A673 (cell line): Measurements from ENCODE around the gene GAPDH. TPM values are rescaled to one million over a fixed set of nuclear protein-coding genes. Genes with fewer than 3 reads are reported as not detected.
A peak's percentile ranks its signal among the peaks of the same experiment; 100 is the strongest.
"Not testable (repeated sequence)": the region's sequence is repeated elsewhere in the genome, so short reads cannot be mapped to it uniquely, and the experiment has no call there.

Experiments
- BruUV-seq: library from RNA; stranded (reverse); fragments of 400-500 nt; replicated peaks from 2 replicates; lab custom pipeline; 2021; lab: Mats Ljungman, UMichigan
- CTCF ChIA-PET: fragments of 300-600 bp; sonication (Branson Sonifier 250); formaldehyde crosslinking; loops from one replicate; lab custom pipeline; 2022; ENCODE audit warnings: antibody characterized with exemption; lab: Charles Lee
- POLR2A ChIA-PET: fragments of 300-600 bp; sonication (Branson Sonifier 250); formaldehyde crosslinking; loops from one replicate; lab custom pipeline; 2022; ENCODE audit warnings: antibody characterized with exemption; ENCODE audit not compliant: low non-redundant PET; lab: Charles Lee
- DNase-seq: peaks from one replicate; pipeline ENCODE4 v3.0.0-alpha.2; 2015; ENCODE audit warnings: low spot score
- H3K27ac ChIP-seq: fragments of 200-600 bp; sonication (generic); 2 replicates; pipeline ENCODE4 v1.5.1; 2016; ENCODE audit warnings: mixed run types, low read depth, mild to moderate bottlenecking, mixed read lengths, antibody characterized with exemption, low read length; ENCODE audit not compliant: poor library complexity, severe bottlenecking
- H3K27me3 ChIP-seq: fragments of 200-600 bp; sonication (generic); replicated peaks from 2 replicates; pipeline ENCODE4 v1.6.1; 2017; ENCODE audit warnings: mixed run types, low read depth, mild to moderate bottlenecking, mixed read lengths, antibody characterized with exemption, low read length; ENCODE audit not compliant: insufficient read depth, poor library complexity
- H3K36me3 ChIP-seq: fragments of 200-600 bp; sonication (generic); 2 replicates; pipeline ENCODE4 v1.6.1; 2016; ENCODE audit warnings: mixed run types, mild to moderate bottlenecking, mixed read lengths, antibody characterized with exemption, low read length; ENCODE audit not compliant: insufficient read depth, poor library complexity, severe bottlenecking
- H3K4me1 ChIP-seq: fragments of 200-600 bp; sonication (generic); 2 replicates; pipeline ENCODE4 v1.6.1; 2017; ENCODE audit warnings: mixed run types, mild to moderate bottlenecking, mixed read lengths, antibody characterized with exemption, low read length; ENCODE audit not compliant: insufficient read depth, poor library complexity, severe bottlenecking
- H3K4me3 ChIP-seq: fragments of 200-600 bp; sonication (generic); 2 replicates; pipeline ENCODE4 v1.5.1; 2016; ENCODE audit warnings: low read depth, mixed run types, mild to moderate bottlenecking, mixed read lengths, low read length; ENCODE audit not compliant: poor library complexity, severe bottlenecking
- H3K9me3 ChIP-seq: fragments of 200-600 bp; sonication (generic); 2 replicates; pipeline ENCODE4 v1.6.1; 2016; ENCODE audit warnings: mixed run types, low read depth, mild to moderate bottlenecking, mixed read lengths, antibody characterized with exemption, low read length; ENCODE audit not compliant: poor library complexity, severe bottlenecking
- EZH2 ChIP-seq: fragments of 200-600 bp; sonication (generic); IDR thresholded peaks from 2 replicates; pipeline ENCODE4 v1.6.1; 2017; ENCODE audit warnings: borderline replicate concordance, low read depth, mild to moderate bottlenecking, mixed read lengths, antibody characterized with exemption, low read length; ENCODE audit not compliant: poor library complexity, severe bottlenecking
- intact Hi-C: fragments of 100-400 bp; cut with micrococcal nuclease; formaldehyde crosslinking; loops from one replicate; pipeline ENCODE4 v1.10.0; 2022; ENCODE audit not compliant: unreplicated experiment
- total RNA-seq: library from RNA; stranded (reverse); gene quantifications from 2 replicates; pipeline ENCODE4 v1.2.3, GENCODE V29; 2021
- TF ChIP-seq, protein P1 (sequence below): fragments of 300-800, 200-600 bp; sonication (generic); conservative IDR thresholded peaks from 2 replicates; pipeline ENCODE4 v1.5.1; 2017; ENCODE audit warnings: low read depth, mild to moderate bottlenecking, antibody characterized with exemption, low read length, moderate library complexity, mixed read lengths

The GAPDH gene
- total RNA-seq, 1 experiment from 2014 or later: 5,657 TPM

DNA sequence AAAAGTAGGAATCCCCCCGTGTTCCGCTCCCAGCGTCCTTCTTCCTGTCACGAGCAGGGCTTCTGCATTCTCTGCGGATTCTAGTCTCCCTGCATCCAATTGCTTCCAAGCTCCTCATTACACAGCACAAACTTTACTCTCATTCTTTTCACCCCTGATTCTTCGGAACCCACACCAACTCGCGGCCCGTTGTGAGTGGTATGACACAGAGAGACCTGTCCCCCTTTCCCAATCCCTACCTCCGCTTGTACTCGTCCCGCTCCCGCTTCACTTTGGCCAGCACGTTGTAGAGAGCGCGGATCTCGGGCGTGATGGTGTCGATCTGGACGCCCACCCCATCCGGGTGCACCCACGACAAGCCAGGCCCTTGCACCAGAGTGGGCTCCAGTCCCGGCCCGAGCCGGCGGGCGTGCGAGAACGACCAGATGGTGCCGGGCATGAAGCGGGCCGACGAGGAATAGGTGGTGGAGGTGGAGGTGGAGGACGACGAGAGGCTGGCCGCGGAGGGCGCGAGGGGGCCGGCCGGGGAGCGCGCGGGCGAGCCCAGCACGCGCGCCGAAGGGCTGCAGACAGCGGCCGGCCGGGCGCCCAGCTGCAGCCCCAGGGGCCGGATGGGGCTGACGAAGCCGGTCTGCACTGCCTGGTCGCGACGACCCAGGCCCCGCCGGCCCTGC, 20.8 kb downstream of the GAPDH start:
- H3K9me3 ChIP-seq: no peaks in the 10 kb centered on the region
- no TSS peak for BruUV-seq
- peak overlapping the region; percentile 93 for H3K4me3 ChIP-seq
- H3K4me1 ChIP-seq: peaks cover 41% of the 10 kb centered on the region
- no peaks in the 10 kb centered on the region for H3K27me3 ChIP-seq
- peak overlapping the region; percentile 66 for H3K27ac ChIP-seq
- ChIA-PET POLR2A (no interaction called here), CTCF (interaction anchor here (0.6 kb wide), 2 partner anchors 18 to 133 kb away, joined by 3 to 4 read pairs; no protein-coding TSS in a partner anchor)
- intact Hi-C loops: no loop called here
- DNase-seq: no peak
- H3K36me3 ChIP-seq: peaks cover 30% of the 10 kb centered on the region
- TF ChIP-seq, protein P1, sequence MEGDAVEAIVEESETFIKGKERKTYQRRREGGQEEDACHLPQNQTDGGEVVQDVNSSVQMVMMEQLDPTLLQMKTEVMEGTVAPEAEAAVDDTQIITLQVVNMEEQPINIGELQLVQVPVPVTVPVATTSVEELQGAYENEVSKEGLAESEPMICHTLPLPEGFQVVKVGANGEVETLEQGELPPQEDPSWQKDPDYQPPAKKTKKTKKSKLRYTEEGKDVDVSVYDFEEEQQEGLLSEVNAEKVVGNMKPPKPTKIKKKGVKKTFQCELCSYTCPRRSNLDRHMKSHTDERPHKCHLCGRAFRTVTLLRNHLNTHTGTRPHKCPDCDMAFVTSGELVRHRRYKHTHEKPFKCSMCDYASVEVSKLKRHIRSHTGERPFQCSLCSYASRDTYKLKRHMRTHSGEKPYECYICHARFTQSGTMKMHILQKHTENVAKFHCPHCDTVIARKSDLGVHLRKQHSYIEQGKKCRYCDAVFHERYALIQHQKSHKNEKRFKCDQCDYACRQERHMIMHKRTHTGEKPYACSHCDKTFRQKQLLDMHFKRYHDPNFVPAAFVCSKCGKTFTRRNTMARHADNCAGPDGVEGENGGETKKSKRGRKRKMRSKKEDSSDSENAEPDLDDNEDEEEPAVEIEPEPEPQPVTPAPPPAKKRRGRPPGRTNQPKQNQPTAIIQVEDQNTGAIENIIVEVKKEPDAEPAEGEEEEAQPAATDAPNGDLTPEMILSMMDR: no peak
- no peak for TF ChIP-seq EZH2

DNA sequence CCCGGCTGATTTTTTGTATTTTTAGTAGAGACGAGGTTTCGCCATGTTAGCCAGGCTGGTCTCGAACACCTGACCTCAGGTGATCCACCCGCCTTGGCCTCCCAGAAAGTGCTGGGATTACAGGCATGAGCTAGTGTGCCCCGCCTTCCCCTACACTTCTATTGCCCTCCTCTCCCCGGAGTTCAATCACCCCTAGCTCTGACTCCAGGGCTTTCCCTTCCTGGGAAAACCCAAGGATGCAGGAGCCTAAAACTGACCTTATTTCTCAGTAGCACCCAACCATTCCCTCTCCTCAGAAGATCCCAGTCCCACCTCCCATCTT, 22.1 kb downstream of the GAPDH start:
- not testable (repeated sequence) for H3K27ac ChIP-seq, H3K9me3 ChIP-seq, DNase-seq, H3K27me3 ChIP-seq, BruUV-seq, H3K4me3 ChIP-seq
- H3K4me1 ChIP-seq: peaks cover 39% of the 10 kb centered on the region
- peaks cover 41% of the 10 kb centered on the region for H3K36me3 ChIP-seq
- intact Hi-C loops: loop anchor here (1.0 to 2.0 kb wide), 2 partner anchors 11 to 134 kb away; no protein-coding TSS in a partner anchor
- ChIA-PET POLR2A (interaction anchor here (0.6 kb wide), 1 partner anchor 22 kb away, joined by 7 read pairs; the partner anchor contains the start of gene GAPDH), CTCF (interaction anchor here (0.9 kb wide), 1 partner anchor 20 kb away, joined by 4 read pairs; no protein-coding TSS in a partner anchor)

- intact Hi-C loops: loop anchor here (1.0 to 2.0 kb wide), 2 partner anchors 10 to 134 kb away; no protein-coding TSS in a partner anchor
These were observed 22.5 kb downstream of the GAPDH start for GRCh38 chr12:6556857-6557256.

More at GRCh38 chr12:6556857-6557256, 22.5 kb downstream of the GAPDH start:
- Histone ChIP-seq H3K27ac (no peak overlapping the region), H3K4me3 (no peak overlapping the region), H3K36me3 (peaks cover 42% of the 10 kb centered on the region), H3K4me1 (peaks cover 35% of the 10 kb centered on the region), H3K9me3 (no peaks in the 10 kb centered on the region), H3K27me3 (no peaks in the 10 kb centered on the region)
- CTCF ChIA-PET: interaction anchor here (0.9 to 1.1 kb wide), 2 partner anchors 20 to 133 kb away, joined by 3 to 4 read pairs; no protein-coding TSS in a partner anchor
- TF ChIP-seq EZH2: no peak
- TF ChIP-seq, protein P1: no peak
- DNase-seq: no peak
- POLR2A ChIA-PET: no interaction called here
- no TSS peak for BruUV-seq
